ENCODE data around the gene MMP24OS.

The MMP24OS gene

DNA sequence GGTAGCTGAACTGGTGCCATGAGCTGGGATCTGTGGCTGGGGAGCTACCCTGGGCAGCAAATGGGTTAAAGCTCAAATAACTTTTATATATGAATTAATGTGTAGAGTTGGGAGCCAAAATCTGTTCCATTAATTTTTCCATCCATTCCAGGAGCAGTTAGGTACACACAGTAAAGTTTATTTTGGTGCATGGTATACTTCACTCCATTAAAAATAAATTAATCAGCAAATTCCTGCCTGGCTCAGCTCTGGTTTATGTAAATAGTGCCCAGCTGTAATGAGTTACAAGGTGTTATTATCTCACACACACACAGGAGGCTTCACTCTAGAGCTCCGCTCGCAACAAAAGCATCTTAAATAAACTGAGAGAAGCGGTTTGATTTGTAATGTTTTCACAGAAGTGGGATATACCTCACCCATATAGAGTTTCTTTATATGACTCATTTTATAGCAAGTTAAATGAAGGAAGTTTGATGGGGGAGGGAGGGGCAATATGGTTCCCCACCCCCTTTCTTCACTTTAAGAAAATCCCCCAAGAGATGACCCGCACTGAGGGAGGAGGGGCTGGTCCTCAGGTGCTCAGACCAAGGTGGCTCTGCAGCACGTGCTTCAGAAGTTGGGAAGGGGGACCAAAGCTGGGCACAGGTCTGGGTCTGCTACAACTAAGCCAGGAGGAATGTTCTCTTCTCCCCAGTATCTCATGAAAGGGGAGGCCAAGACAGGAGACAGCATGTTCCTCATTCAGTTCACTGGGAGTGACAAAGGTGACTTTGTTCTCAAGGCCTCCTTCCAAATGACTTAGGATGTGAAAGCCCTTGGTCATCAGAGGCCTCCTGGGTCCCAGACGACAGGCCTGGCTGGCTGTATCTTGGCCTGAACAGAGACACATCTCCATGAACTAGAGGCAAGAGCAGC is 24.8 kb upstream of the MMP24OS start:
- Histone ChIP-seq H3K4me2 (ENCODE audit: insufficient read depth, low read length, poor library complexity, severe bottlenecking) (no peak overlapping the region), H2BK5ac (ENCODE audit: low read length) (no peak overlapping the region), H3K9me3 (replicated peaks in 1 of 2; ENCODE audit: control insufficient read depth in 2 of 2, insufficient read depth in 1 of 2, low read depth in 1 of 2, low read length in 2 of 2) (no peaks in the 10 kb centered on the region), H3K4ac (ENCODE audit: low read length) (no peak overlapping the region), H3K18ac (ENCODE audit: low read length) (no peak overlapping the region), H2AK5ac (ENCODE audit: low read depth, low read length) (no peak overlapping the region), H3K27ac (replicated peaks; ENCODE audit: low read length) (no peak overlapping the region), H2BK120ac (ENCODE audit: low read depth, low read length) (no peak overlapping the region), H2AFZ (ENCODE audit: low read length) (no peak overlapping the region), H3K4me3 (ENCODE audit: low read length in 2 of 2) (no peak overlapping the region), H3K36me3 (replicated peaks in 1 of 2; ENCODE audit: control insufficient read depth in 2 of 2, insufficient read depth in 2 of 2, low read length in 2 of 2) (peaks cover 0 to 7% of the 10 kb centered on the region in 2 donors), H3K79me1 (ENCODE audit: low read depth, low read length) (no peaks in the 10 kb centered on the region), H4K91ac (ENCODE audit: low read depth, low read length, poor library complexity) (no peak overlapping the region), H3K14ac (ENCODE audit: low read length) (no peak overlapping the region), H2BK12ac (ENCODE audit: low read length) (no peak overlapping the region), H4K8ac (ENCODE audit: low read depth, low read length) (no peak overlapping the region), H3K27me3 (ENCODE audit: control insufficient read depth in 3 of 3, insufficient read depth in 3 of 3, low read depth in 1 of 3, low read length in 3 of 3) (no peaks in the 10 kb centered on the region), H3K9ac (ENCODE audit: low read depth, low read length, poor library complexity) (no peak overlapping the region), H2BK15ac (ENCODE audit: low read length) (no peak overlapping the region), H3K4me1 (ENCODE audit: control insufficient read depth in 2 of 2, insufficient read depth in 1 of 2, low read depth in 1 of 2, low read length in 2 of 2) (peaks cover 1 to 4% of the 10 kb centered on the region in 2 donors), H3K23ac (ENCODE audit: low read depth, low read length, poor library complexity) (no peak overlapping the region)
- no peak for DNase-seq (ENCODE audit: low spot score)
- no CpG with 5 or more reads among the region's 6 CpGs for WGBS, 2 donors (ENCODE audit: extremely low coverage in 2 of 2, insufficient read length in 2 of 2, insufficient replicate concordance in 1 of 2)

DNA sequence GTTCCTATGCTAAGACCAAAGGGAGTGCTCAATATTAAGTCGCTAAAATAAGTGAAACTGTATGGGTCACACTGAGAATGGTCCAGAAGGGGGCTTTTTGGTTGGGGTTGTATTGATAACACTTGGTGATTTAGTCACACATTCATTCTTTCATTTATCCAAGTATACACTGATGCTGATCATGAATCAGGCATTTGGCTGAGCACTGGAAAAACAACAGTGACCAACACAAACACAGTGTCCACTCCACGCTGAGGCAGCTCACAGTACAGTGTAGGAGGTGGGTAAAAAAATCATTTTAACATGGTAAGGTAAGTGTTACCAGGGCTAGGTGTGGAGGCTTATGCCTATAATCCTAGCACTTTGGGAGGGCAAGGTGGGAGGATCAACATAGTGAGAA is 23.5 kb upstream of the MMP24OS start:
- no peak for DNase-seq (ENCODE audit: low spot score)
- Histone ChIP-seq H3K79me1 (ENCODE audit: low read depth, low read length) (no peaks in the 10 kb centered on the region), H3K27ac (replicated peaks; ENCODE audit: low read length) (no peak overlapping the region), H3K4ac (ENCODE audit: low read length) (no peak overlapping the region), H3K9me3 (replicated peaks in 1 of 2; ENCODE audit: control insufficient read depth in 2 of 2, insufficient read depth in 1 of 2, low read depth in 1 of 2, low read length in 2 of 2) (no peaks in the 10 kb centered on the region), H3K4me1 (ENCODE audit: control insufficient read depth in 2 of 2, insufficient read depth in 1 of 2, low read depth in 1 of 2, low read length in 2 of 2) (peaks cover 0 to 4% of the 10 kb centered on the region in 2 donors), H3K36me3 (replicated peaks in 1 of 2; ENCODE audit: control insufficient read depth in 2 of 2, insufficient read depth in 2 of 2, low read length in 2 of 2) (peaks cover 0 to 7% of the 10 kb centered on the region in 2 donors), H3K23ac (ENCODE audit: low read depth, low read length, poor library complexity) (no peak overlapping the region), H3K27me3 (ENCODE audit: control insufficient read depth in 3 of 3, insufficient read depth in 3 of 3, low read depth in 1 of 3, low read length in 3 of 3) (no peaks in the 10 kb centered on the region), H4K91ac (ENCODE audit: low read depth, low read length, poor library complexity) (no peak overlapping the region), H4K8ac (ENCODE audit: low read depth, low read length) (no peak overlapping the region), H2AFZ (ENCODE audit: low read length) (no peak overlapping the region), H3K9ac (ENCODE audit: low read depth, low read length, poor library complexity) (no peak overlapping the region), H3K4me3 (ENCODE audit: low read length in 2 of 2) (no peak overlapping the region), H2BK12ac (ENCODE audit: low read length) (no peak overlapping the region), H2AK5ac (ENCODE audit: low read depth, low read length) (no peak overlapping the region), H2BK15ac (ENCODE audit: low read length) (no peak overlapping the region), H2BK120ac (ENCODE audit: low read depth, low read length) (no peak overlapping the region), H3K4me2 (ENCODE audit: insufficient read depth, low read length, poor library complexity, severe bottlenecking) (no peak overlapping the region), H2BK5ac (ENCODE audit: low read length) (no peak overlapping the region), H3K14ac (ENCODE audit: low read length) (no peak overlapping the region), H3K18ac (ENCODE audit: low read length) (no peak overlapping the region)
- no CpG with 5 or more reads among the region's 2 CpGs for WGBS, 2 donors (ENCODE audit: extremely low coverage in 2 of 2, insufficient read length in 2 of 2, insufficient replicate concordance in 1 of 2)

DNA sequence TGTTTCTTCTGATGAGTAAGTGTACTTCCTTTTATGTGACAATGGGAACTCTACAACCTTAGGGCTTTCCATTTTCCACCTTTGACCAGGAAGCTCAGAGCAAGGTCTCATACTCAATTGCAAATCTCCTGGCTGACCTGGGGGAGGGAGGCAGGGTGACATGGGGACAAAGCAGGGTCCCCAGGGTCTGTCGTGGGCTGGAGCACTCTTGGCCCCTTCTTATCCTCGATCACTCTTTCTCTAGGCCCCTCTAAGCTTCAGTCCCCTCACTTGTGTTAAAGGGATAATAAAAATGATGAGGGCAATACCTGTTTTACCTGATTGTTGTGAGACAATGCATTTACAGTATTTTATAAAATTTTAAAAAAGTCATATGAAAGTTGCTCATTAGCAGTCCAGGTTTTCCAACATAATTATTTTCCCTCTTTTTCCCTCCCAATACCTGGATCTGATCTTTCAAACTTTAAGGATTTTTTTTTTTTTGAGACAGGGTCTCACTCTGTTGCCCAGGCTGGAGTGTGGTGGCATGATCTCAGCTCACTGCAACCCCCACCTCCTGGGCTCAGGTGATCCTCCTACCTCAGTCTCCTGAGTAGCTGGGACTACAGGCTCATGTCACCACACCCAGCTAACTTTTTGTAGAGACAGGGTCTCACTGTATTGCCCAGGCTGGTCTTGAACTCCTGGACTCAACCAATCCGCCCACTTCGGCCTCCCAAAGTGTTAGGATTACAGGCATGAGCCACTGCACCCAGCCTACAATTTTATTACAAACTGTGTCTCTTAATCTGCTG is 22.7 kb upstream of the MMP24OS start:
- peaks cover 0 to 3% of the 10 kb centered on the region in 2 donors for H3K36me3 ChIP-seq (replicated peaks in 1 of 2; ENCODE audit: control insufficient read depth in 2 of 2, insufficient read depth in 2 of 2, low read length in 2 of 2)
- no peak overlapping the region for H3K23ac ChIP-seq (ENCODE audit: low read depth, low read length, poor library complexity)
- H3K4me3 ChIP-seq (ENCODE audit: low read length in 2 of 2) = no peak overlapping the region
- no peak overlapping the region for H3K18ac ChIP-seq (ENCODE audit: low read length)
- H2BK15ac ChIP-seq (ENCODE audit: low read length) = no peak overlapping the region
- no peak overlapping the region for H3K4ac ChIP-seq (ENCODE audit: low read length)
- H3K9me3 ChIP-seq (replicated peaks in 1 of 2; ENCODE audit: control insufficient read depth in 2 of 2, insufficient read depth in 1 of 2, low read depth in 1 of 2, low read length in 2 of 2) = no peaks in the 10 kb centered on the region
- H2BK120ac ChIP-seq (ENCODE audit: low read depth, low read length) = no peak overlapping the region
- H4K8ac ChIP-seq (ENCODE audit: low read depth, low read length) = no peak overlapping the region
- no peak overlapping the region for H3K27ac ChIP-seq (replicated peaks; ENCODE audit: low read length)
- no peak overlapping the region for H2BK5ac ChIP-seq (ENCODE audit: low read length)
- no peak overlapping the region for H3K4me2 ChIP-seq (ENCODE audit: insufficient read depth, low read length, poor library complexity, severe bottlenecking)
- no peak overlapping the region for H3K14ac ChIP-seq (ENCODE audit: low read length)
- no peak overlapping the region for H3K9ac ChIP-seq (ENCODE audit: low read depth, low read length, poor library complexity)
- H4K91ac ChIP-seq (ENCODE audit: low read depth, low read length, poor library complexity) = no peak overlapping the region
- no peak overlapping the region for H2AFZ ChIP-seq (ENCODE audit: low read length)
- WGBS, 2 donors (ENCODE audit: extremely low coverage in 2 of 2, insufficient read length in 2 of 2, insufficient replicate concordance in 1 of 2) = no CpG with 5 or more reads among the region's 4 CpGs
- H2BK12ac ChIP-seq (ENCODE audit: low read length) = no peak overlapping the region
- peaks cover 0 to 2% (median 0%) of the 10 kb centered on the region in 3 experiments for H3K27me3 ChIP-seq (ENCODE audit: control insufficient read depth in 3 of 3, insufficient read depth in 3 of 3, low read depth in 1 of 3, low read length in 3 of 3)
- no peak overlapping the region for H2AK5ac ChIP-seq (ENCODE audit: low read depth, low read length)
- no peak for DNase-seq (ENCODE audit: low spot score)
- no peaks in the 10 kb centered on the region for H3K79me1 ChIP-seq (ENCODE audit: low read depth, low read length)
- H3K4me1 ChIP-seq (ENCODE audit: control insufficient read depth in 2 of 2, insufficient read depth in 1 of 2, low read depth in 1 of 2, low read length in 2 of 2) = peaks cover 0 to 1% of the 10 kb centered on the region in 2 donors

DNA sequence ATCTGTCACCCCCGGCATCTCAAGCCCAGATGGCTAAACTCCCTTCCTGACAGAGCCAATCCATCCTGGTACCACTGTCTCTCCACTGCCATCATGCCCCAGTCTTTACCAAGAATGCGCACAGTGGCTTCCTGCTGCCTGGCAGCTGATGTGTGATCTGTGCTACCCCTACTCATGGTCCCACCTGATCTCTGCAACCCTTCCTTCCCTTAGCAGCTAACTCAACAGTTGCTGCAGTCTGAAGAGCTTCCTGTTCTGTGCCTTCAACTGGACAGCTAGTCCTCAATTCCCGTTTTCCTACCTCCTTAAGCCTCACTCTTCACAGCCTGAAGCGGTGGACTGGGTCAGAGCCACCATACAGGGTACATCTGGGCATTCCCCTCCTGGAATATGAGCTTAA is 21.9 kb upstream of the MMP24OS start:
- Histone ChIP-seq H4K8ac (ENCODE audit: low read depth, low read length) (no peak overlapping the region), H3K9me3 (replicated peaks in 1 of 2; ENCODE audit: control insufficient read depth in 2 of 2, insufficient read depth in 1 of 2, low read depth in 1 of 2, low read length in 2 of 2) (no peaks in the 10 kb centered on the region), H2BK15ac (ENCODE audit: low read length) (no peak overlapping the region), H3K14ac (ENCODE audit: low read length) (no peak overlapping the region), H2AK5ac (ENCODE audit: low read depth, low read length) (no peak overlapping the region), H3K18ac (ENCODE audit: low read length) (no peak overlapping the region), H3K4me3 (ENCODE audit: low read length in 2 of 2) (peak overlapping the region in 1 of 2 donors; percentile 46), H3K9ac (ENCODE audit: low read depth, low read length, poor library complexity) (no peak overlapping the region), H3K36me3 (replicated peaks in 1 of 2; ENCODE audit: control insufficient read depth in 2 of 2, insufficient read depth in 2 of 2, low read length in 2 of 2) (peaks cover 0 to 3% of the 10 kb centered on the region in 2 donors), H2BK5ac (ENCODE audit: low read length) (no peak overlapping the region), H3K4me1 (ENCODE audit: control insufficient read depth in 2 of 2, insufficient read depth in 1 of 2, low read depth in 1 of 2, low read length in 2 of 2) (no peaks in the 10 kb centered on the region), H3K4ac (ENCODE audit: low read length) (no peak overlapping the region), H3K27ac (replicated peaks; ENCODE audit: low read length) (no peak overlapping the region), H2BK120ac (ENCODE audit: low read depth, low read length) (no peak overlapping the region), H3K4me2 (ENCODE audit: insufficient read depth, low read length, poor library complexity, severe bottlenecking) (no peak overlapping the region), H2AFZ (ENCODE audit: low read length) (no peak overlapping the region), H3K23ac (ENCODE audit: low read depth, low read length, poor library complexity) (no peak overlapping the region), H2BK12ac (ENCODE audit: low read length) (no peak overlapping the region), H3K79me1 (ENCODE audit: low read depth, low read length) (no peaks in the 10 kb centered on the region), H4K91ac (ENCODE audit: low read depth, low read length, poor library complexity) (no peak overlapping the region), H3K27me3 (ENCODE audit: control insufficient read depth in 3 of 3, insufficient read depth in 3 of 3, low read depth in 1 of 3, low read length in 3 of 3) (peaks cover 0 to 4% (median 0%) of the 10 kb centered on the region in 3 experiments)
- WGBS, 2 donors (ENCODE audit: extremely low coverage in 2 of 2, insufficient read length in 2 of 2, insufficient replicate concordance in 1 of 2) = no CpG with 5 or more reads among the region's 4 CpGs
- no peak for DNase-seq (ENCODE audit: low spot score)

Measured in neuronal stem cell (in vitro differentiated cells).